IMR-90 (cell line): ENCODE data around the gene ZNF407.

Source experiments
- CTCF ChIP-seq: conservative IDR thresholded peaks from 2 replicates; pipeline ENCODE4 v1.5.1; 2012; ENCODE audit warnings: mild to moderate bottlenecking, low read depth, low read length, improper control_type of control experiment
- ELK1 ChIP-seq: fragments of 150-350 bp; IDR thresholded peaks from 2 replicates; pipeline ENCODE4 v1.6.1; 2016; ENCODE audit warnings: low read depth, mild to moderate bottlenecking, low read length, moderate library complexity, borderline replicate concordance
- MAFK ChIP-seq: IDR thresholded peaks from 2 replicates; pipeline ENCODE4 v1.6.1; 2012; ENCODE audit warnings: low read depth, low read length, improper control_type of control experiment
- POLR2A ChIP-seq: IDR thresholded peaks from 2 replicates; pipeline ENCODE4 v1.6.1; 2012; ENCODE audit warnings: mild to moderate bottlenecking, low read depth, low read length
- RAD21 ChIP-seq: IDR thresholded peaks from 2 replicates; pipeline ENCODE4 v1.6.1; 2012; ENCODE audit warnings: low read length, improper control_type of control experiment
- RCOR1 ChIP-seq: IDR thresholded peaks from 2 replicates; pipeline ENCODE4 v1.6.1; 2012; ENCODE audit warnings: mild to moderate bottlenecking, low read length, improper control_type of control experiment; ENCODE audit not compliant: insufficient replicate concordance
- RFX5 ChIP-seq: IDR thresholded peaks from 2 replicates; pipeline ENCODE4 v1.8.0; 2012; ENCODE audit warnings: low read depth, mild to moderate bottlenecking, low read length, moderate library complexity
- SMC3 ChIP-seq: fragments of 150-350 bp; IDR thresholded peaks from 2 replicates; pipeline ENCODE4 v1.6.1; 2016; ENCODE audit warnings: low read depth, mild to moderate bottlenecking, antibody characterized with exemption, low read length, moderate library complexity
- USF2 ChIP-seq: fragments of 150-350 bp; IDR thresholded peaks from 2 replicates; pipeline ENCODE4 v1.6.1; 2017; ENCODE audit warnings: mild to moderate bottlenecking, antibody characterized with exemption, low read length, low read depth

- TF ChIP-seq POLR2A: no peak
- TF ChIP-seq RAD21: no peak
- no peak for TF ChIP-seq RFX5
- no peak for TF ChIP-seq CTCF
- TF ChIP-seq ELK1: no peak
- no peak for TF ChIP-seq SMC3
- no peak for TF ChIP-seq USF2
- TF ChIP-seq MAFK: no peak
- TF ChIP-seq RCOR1: no peak
These were observed 280.6 kb downstream of the ZNF407 start for GRCh38 chr18:74878267-74878666.
